HepG2 (cell line): ENCODE data around the gene NCDN. TPM values are rescaled to one million over a fixed set of nuclear protein-coding genes. Genes with fewer than 3 reads are reported as not detected.

Source experiments
- ATAC-seq: fragments of 200-7000 bp; cut with Tn5 transposase; 3 replicates; pipeline ENCODE4 v1.9.1; 2020; ENCODE audit warnings: mild to moderate bottlenecking, moderate library complexity
- BruUV-seq: library from RNA; stranded (reverse); fragments of 400-500 nt; replicated peaks from 2 replicates; lab custom pipeline; 2021; lab: Mats Ljungman, UMichigan
- CTCF ChIA-PET: fragments of 300-600 bp; formaldehyde crosslinking; extraction: SDS; loops from one replicate; lab custom pipeline; 2021; ENCODE audit warnings: low total read pairs, inconsistent platforms, low intra/inter-chr PET ratio; lab: Yijun Ruan, JAX
- POLR2A ChIA-PET: fragments of 350-600 bp; sonication (Branson Sonifier 250); formaldehyde crosslinking; loops from one replicate; lab custom pipeline; 2020; ENCODE audit warnings: antibody characterized with exemption, inconsistent platforms; lab: Yijun Ruan, JAX
- DNase-seq: peaks from one replicate; pipeline ENCODE4 v3.0.0-alpha.2; 2015; ENCODE audit warnings: low spot score
- FAIRE-seq: peaks from 3 replicates; lab custom pipeline; 2011; peaks lifted over from hg19 to GRCh38; lab: Jason Lieb, UNC
- H2AFZ ChIP-seq: one replicate; pipeline ENCODE4 v1.6.1; 2011; ENCODE audit warnings: low read length, inconsistent platforms
- H3K27ac ChIP-seq: fragments of 300-600 bp; 3 replicates; pipeline ENCODE4 v1.8.0; 2011; ENCODE audit warnings: mixed run types, mild to moderate bottlenecking, mixed read lengths, low read length, inconsistent platforms; ENCODE audit not compliant: insufficient read depth; ENCODE audit errors: extremely low read length
- H3K27me3 ChIP-seq, 2 experiments: fragments of 200-600 bp in 1 of 2; 2 replicates in 1 of 2; 3 replicates in 1 of 2; pipeline versions ENCODE4 v1.6.0 to v1.8.0; 2011; ENCODE audit warnings: low read length in 2 of 2, mild to moderate bottlenecking in 2 of 2, moderate library complexity in 2 of 2, inconsistent platforms in 1 of 2; ENCODE audit not compliant: insufficient read depth in 2 of 2, control insufficient read depth in 1 of 2
- H3K36me3 ChIP-seq, 2 experiments: fragments of 200-600 bp in 1 of 2; replicated peaks in 1 of 2; 2 replicates in 1 of 2; 3 replicates in 1 of 2; pipeline versions ENCODE4 v1.5.1 to v1.8.0; 2011; ENCODE audit warnings: low read length in 2 of 2, inconsistent platforms in 1 of 2; ENCODE audit not compliant: insufficient read depth in 2 of 2, control insufficient read depth in 1 of 2
- H3K4me1 ChIP-seq: 2 replicates; pipeline ENCODE4 v1.5.1; 2012; ENCODE audit warnings: low read length, inconsistent platforms; ENCODE audit not compliant: insufficient read depth
- H3K4me2 ChIP-seq: 2 replicates; pipeline ENCODE4 v1.6.0; 2011; ENCODE audit warnings: low read depth, low read length, inconsistent platforms
- H3K4me3 ChIP-seq, 3 experiments: fragments of 200-600 bp in 1 of 3; sonication (generic), shearing (Covaris generic) in 1 of 3; replicated peaks in 1 of 3; 2 replicates each; pipeline ENCODE4 v1.5.1; 2011 to 2016; ENCODE audit warnings: low read length in 3 of 3, inconsistent platforms in 2 of 3, low read depth in 2 of 3, mild to moderate bottlenecking in 2 of 3, control low read depth in 1 of 3, mixed read lengths in 1 of 3; ENCODE audit not compliant: insufficient read depth in 1 of 3
- H3K79me2 ChIP-seq: one replicate; pipeline ENCODE4 v1.6.1; 2011; ENCODE audit warnings: low read length, inconsistent platforms; ENCODE audit not compliant: insufficient read depth
- H3K9ac ChIP-seq: 2 replicates; pipeline ENCODE4 v1.6.0; 2011; ENCODE audit warnings: mild to moderate bottlenecking, low read depth, low read length, inconsistent platforms; ENCODE audit not compliant: insufficient read depth
- H3K9me3 ChIP-seq: 2 replicates; pipeline ENCODE4 v1.5.1; 2012; ENCODE audit warnings: mild to moderate bottlenecking, low read length
- H4K20me1 ChIP-seq: 2 replicates; pipeline ENCODE4 v1.6.0; 2011; ENCODE audit warnings: inconsistent platforms, mild to moderate bottlenecking, low read length, moderate library complexity; ENCODE audit not compliant: insufficient read depth
- ATAD3A ChIP-seq: sonication (generic); formaldehyde crosslinking; IDR thresholded peaks from 2 replicates; pipeline ENCODE4 v1.4.0; 2020; ENCODE audit warnings: missing genetic modification reagents
- ATF7-NPFF ChIP-seq: sonication (generic); formaldehyde crosslinking; IDR thresholded peaks from 2 replicates; pipeline ENCODE4 v1.8.1; 2023; ENCODE audit warnings: mild to moderate bottlenecking, low read depth, missing genetic modification reagents, moderate library complexity
- GATAD1 ChIP-seq: IDR thresholded peaks from 2 replicates; pipeline ENCODE4 v1.6.1; 2016; ENCODE audit warnings: missing genetic modification reagents, missing compliant biosample characterization
- HOXA3 ChIP-seq: sonication (generic); formaldehyde crosslinking; IDR thresholded peaks from 2 replicates; pipeline ENCODE4 v1.5.0; 2020; ENCODE audit warnings: missing genetic modification reagents
- NFE2L1 ChIP-seq: sonication (generic); formaldehyde crosslinking; IDR thresholded peaks from 2 replicates; pipeline ENCODE4 v1.4.0; 2020; ENCODE audit warnings: missing genetic modification reagents, mild to moderate bottlenecking, borderline replicate concordance
- RFX3 ChIP-seq: IDR thresholded peaks from 2 replicates; pipeline ENCODE4 v1.6.1; 2016; ENCODE audit warnings: missing biosample characterization, missing genetic modification reagents
- ZNF484 ChIP-seq: sonication (generic); formaldehyde crosslinking; IDR thresholded peaks from 2 replicates; pipeline ENCODE4 v1.5.1; 2020; ENCODE audit warnings: mild to moderate bottlenecking, low read depth, missing genetic modification reagents, borderline replicate concordance
- ZNF569 ChIP-seq: sonication (generic); formaldehyde crosslinking; IDR thresholded peaks from 2 replicates; pipeline ENCODE4 v1.5.0; 2020; ENCODE audit warnings: mild to moderate bottlenecking, missing genetic modification reagents, moderate library complexity, borderline replicate concordance
- ZNF670 ChIP-seq: sonication (generic); formaldehyde crosslinking; IDR thresholded peaks from 2 replicates; pipeline ENCODE4 v1.8.0; 2022; ENCODE audit warnings: mild to moderate bottlenecking, missing genetic modification reagents, borderline replicate concordance
- WGBS: methylation state at CpG from one replicate; pipeline ENCODE4 v1.1.6; 2017; ENCODE audit warnings: low lambda C conversion rate; 5-methylcytosine and 5-hydroxymethylcytosine counted together
- in situ Hi-C: cut with HindIII; loops from 2 replicates; pipeline ENCODE4 v1.10.0; 2017; ENCODE audit warnings: low pct_unique_long_range_greater_than_20kb; ENCODE audit not compliant: extremely low pct_ligation_motif_present
- intact Hi-C: fragments of 100-400 bp; cut with micrococcal nuclease; formaldehyde crosslinking; loops from one replicate; pipeline ENCODE4 v1.10.0; 2022; ENCODE audit not compliant: unreplicated experiment
- polyA plus RNA-seq, 8 experiments: library from polyadenylated mRNA; depleted of rRNA in 3 of 8; stranded (reverse) in 7 of 8; unstranded in 1 of 8; fragments of >200 nt; fragmentation: Illumina TruSeq in 4 of 8; extraction: Trizol in 4 of 8; gene quantifications; 2 replicates each; pipeline versions ENCODE4 v1.2.1 to v1.2.3, GENCODE V29; 2011 to 2016; ENCODE audit warnings: low read depth in 4 of 8, missing spikeins in 1 of 8, mixed read lengths in 1 of 8; ENCODE audit not compliant: insufficient read depth in 1 of 8
- total RNA-seq, 5 experiments: library from RNA; depleted of rRNA; stranded (reverse); fragments of >200 nt; fragmentation: Illumina TruSeq; extraction: Trizol; gene quantifications; 2 replicates each; pipeline ENCODE4 v1.2.3, GENCODE V29; 2016; ENCODE audit warnings: low read depth in 1 of 5
- TF ChIP-seq, protein P1 (sequence below): sonication (generic); formaldehyde crosslinking; IDR thresholded peaks from 2 replicates; pipeline ENCODE4 v1.5.0; 2020; ENCODE audit warnings: mild to moderate bottlenecking, missing genetic modification reagents
- TF ChIP-seq, protein P2 (sequence below): sonication (generic); formaldehyde crosslinking; IDR thresholded peaks from 2 replicates; pipeline ENCODE4 v1.5.1; 2020; ENCODE audit warnings: mild to moderate bottlenecking, missing genetic modification reagents, borderline replicate concordance
- TF ChIP-seq, protein P3 (sequence below): sonication (generic); formaldehyde crosslinking; IDR thresholded peaks from 2 replicates; pipeline ENCODE4 v1.4.0; 2020; ENCODE audit warnings: mild to moderate bottlenecking, missing genetic modification reagents, borderline replicate concordance
- TF ChIP-seq, protein P4 (sequence below): sonication (generic); formaldehyde crosslinking; IDR thresholded peaks from 2 replicates; pipeline ENCODE4 v1.8.0; 2022; ENCODE audit warnings: missing genetic modification reagents, mild to moderate bottlenecking, moderate library complexity, borderline replicate concordance
- TF ChIP-seq, protein P5 (sequence below): sonication (generic); formaldehyde crosslinking; IDR thresholded peaks from 2 replicates; pipeline ENCODE4 v1.4.0; 2020; ENCODE audit warnings: mild to moderate bottlenecking, low read depth, missing genetic modification reagents

Gene NCDN
- total and polyA plus RNA-seq, 2 of the 13 experiments (the other 11 are each of a cell fraction or from before 2014, with no cell fraction given): 6.6 to 9.3 TPM

DNA sequence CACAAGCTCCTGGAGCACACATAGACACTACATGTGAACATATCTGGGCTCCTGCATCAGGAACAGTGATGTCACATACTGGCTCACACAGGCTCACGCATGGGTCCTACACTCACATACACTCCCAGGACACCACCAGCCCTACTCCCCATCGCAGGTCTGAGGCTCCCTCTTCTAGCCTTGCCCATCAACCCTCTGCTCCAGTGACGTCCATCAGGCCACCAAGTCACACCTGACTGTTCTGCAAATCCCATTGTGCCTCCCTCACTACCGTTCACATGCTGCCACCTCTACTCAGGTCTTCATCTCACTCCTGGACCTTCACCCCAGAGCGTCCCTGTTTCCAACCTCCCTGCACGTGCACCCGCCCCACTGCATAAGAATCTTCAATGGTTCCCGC is 33.6 kb downstream of the NCDN start:
- H3K4me1 ChIP-seq: peaks cover 15% of the 10 kb centered on the region
- ATAC-seq (no peak), DNase-seq (no peak), FAIRE-seq (no peak)
- no TSS peak for BruUV-seq
- CTCF ChIA-PET: no interaction called here
- POLR2A ChIA-PET: no interaction called here
- no peaks in the 10 kb centered on the region for H3K27me3 ChIP-seq
- no peak overlapping the region for H3K4me3 ChIP-seq
- H3K9ac ChIP-seq: no peak overlapping the region
- no peak overlapping the region for H3K27ac ChIP-seq
- H3K4me2 ChIP-seq: no peak overlapping the region
- in situ Hi-C loops: no loop called here
- H2AFZ ChIP-seq: no peak overlapping the region
- intact Hi-C loops: no loop called here
- H3K79me2 ChIP-seq: no peaks in the 10 kb centered on the region
- H4K20me1 ChIP-seq: no peaks in the 10 kb centered on the region
- H3K36me3 ChIP-seq: 0 out of 5 replicates have a peak, but pooled peaks cover 0 to 4% of the 10 kb centered on the region in 2 experiments
- 96% methylated on average over 8 of the region's 8 CpGs for WGBS
- H3K9me3 ChIP-seq: no peaks in the 10 kb centered on the region
- TF ChIP-seq, protein P1, sequence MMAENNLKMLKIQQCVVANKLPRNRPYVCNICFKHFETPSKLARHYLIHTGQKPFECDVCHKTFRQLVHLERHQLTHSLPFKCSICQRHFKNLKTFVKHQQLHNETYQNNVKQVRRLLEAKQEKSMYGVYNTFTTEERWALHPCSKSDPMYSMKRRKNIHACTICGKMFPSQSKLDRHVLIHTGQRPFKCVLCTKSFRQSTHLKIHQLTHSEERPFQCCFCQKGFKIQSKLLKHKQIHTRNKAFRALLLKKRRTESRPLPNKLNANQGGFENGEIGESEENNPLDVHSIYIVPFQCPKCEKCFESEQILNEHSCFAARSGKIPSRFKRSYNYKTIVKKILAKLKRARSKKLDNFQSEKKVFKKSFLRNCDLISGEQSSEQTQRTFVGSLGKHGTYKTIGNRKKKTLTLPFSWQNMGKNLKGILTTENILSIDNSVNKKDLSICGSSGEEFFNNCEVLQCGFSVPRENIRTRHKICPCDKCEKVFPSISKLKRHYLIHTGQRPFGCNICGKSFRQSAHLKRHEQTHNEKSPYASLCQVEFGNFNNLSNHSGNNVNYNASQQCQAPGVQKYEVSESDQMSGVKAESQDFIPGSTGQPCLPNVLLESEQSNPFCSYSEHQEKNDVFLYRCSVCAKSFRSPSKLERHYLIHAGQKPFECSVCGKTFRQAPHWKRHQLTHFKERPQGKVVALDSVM (CRISPR knock-in tag): no peak
- TF ChIP-seq ZNF670 (CRISPR knock-in tag) (no peak), ATF7-NPFF (CRISPR knock-in tag) (no peak), HOXA3 (CRISPR knock-in tag) (no peak), ATAD3A (no peak), ZNF484 (CRISPR knock-in tag) (no peak), NFE2L1 (CRISPR knock-in tag) (no peak), GATAD1 (no peak), ZNF569 (CRISPR knock-in tag) (no peak), RFX3 (CRISPR knock-in tag) (no peak)
- TF ChIP-seq, protein P2, sequence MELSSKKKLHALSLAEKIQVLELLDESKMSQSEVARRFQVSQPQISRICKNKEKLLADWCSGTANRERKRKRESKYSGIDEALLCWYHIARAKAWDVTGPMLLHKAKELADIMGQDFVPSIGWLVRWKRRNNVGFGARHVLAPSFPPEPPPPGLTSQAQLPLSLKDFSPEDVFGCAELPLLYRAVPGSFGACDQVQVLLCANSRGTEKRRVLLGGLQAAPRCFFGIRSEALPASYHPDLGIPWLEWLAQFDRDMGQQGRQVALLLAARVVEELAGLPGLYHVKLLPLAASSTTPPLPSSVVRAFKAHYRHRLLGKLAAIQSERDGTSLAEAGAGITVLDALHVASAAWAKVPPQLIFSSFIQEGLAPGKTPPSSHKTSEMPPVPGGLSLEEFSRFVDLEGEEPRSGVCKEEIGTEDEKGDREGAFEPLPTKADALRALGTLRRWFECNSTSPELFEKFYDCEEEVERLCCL (CRISPR knock-in tag): no peak
- TF ChIP-seq, protein P3, sequence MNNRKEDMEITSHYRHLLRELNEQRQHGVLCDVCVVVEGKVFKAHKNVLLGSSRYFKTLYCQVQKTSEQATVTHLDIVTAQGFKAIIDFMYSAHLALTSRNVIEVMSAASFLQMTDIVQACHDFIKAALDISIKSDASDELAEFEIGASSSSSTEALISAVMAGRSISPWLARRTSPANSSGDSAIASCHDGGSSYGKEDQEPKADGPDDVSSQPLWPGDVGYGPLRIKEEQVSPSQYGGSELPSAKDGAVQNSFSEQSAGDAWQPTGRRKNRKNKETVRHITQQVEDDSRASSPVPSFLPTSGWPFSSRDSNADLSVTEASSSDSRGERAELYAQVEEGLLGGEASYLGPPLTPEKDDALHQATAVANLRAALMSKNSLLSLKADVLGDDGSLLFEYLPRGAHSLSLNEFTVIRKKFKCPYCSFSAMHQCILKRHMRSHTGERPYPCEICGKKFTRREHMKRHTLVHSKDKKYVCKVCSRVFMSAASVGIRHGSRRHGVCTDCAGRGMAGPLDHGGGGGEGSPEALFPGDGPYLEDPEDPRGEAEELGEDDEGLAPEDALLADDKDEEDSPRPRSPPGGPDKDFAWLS: no peak
- TF ChIP-seq, protein P4, sequence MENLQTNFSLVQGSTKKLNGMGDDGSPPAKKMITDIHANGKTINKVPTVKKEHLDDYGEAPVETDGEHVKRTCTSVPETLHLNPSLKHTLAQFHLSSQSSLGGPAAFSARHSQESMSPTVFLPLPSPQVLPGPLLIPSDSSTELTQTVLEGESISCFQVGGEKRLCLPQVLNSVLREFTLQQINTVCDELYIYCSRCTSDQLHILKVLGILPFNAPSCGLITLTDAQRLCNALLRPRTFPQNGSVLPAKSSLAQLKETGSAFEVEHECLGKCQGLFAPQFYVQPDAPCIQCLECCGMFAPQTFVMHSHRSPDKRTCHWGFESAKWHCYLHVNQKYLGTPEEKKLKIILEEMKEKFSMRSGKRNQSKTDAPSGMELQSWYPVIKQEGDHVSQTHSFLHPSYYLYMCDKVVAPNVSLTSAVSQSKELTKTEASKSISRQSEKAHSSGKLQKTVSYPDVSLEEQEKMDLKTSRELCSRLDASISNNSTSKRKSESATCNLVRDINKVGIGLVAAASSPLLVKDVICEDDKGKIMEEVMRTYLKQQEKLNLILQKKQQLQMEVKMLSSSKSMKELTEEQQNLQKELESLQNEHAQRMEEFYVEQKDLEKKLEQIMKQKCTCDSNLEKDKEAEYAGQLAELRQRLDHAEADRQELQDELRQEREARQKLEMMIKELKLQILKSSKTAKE (CRISPR knock-in tag): no peak
- TF ChIP-seq, protein P5, sequence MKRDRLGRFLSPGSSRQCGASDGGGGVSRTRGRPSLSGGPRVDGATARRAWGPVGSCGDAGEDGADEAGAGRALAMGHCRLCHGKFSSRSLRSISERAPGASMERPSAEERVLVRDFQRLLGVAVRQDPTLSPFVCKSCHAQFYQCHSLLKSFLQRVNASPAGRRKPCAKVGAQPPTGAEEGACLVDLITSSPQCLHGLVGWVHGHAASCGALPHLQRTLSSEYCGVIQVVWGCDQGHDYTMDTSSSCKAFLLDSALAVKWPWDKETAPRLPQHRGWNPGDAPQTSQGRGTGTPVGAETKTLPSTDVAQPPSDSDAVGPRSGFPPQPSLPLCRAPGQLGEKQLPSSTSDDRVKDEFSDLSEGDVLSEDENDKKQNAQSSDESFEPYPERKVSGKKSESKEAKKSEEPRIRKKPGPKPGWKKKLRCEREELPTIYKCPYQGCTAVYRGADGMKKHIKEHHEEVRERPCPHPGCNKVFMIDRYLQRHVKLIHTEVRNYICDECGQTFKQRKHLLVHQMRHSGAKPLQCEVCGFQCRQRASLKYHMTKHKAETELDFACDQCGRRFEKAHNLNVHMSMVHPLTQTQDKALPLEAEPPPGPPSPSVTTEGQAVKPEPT (CRISPR knock-in tag): no peak
